ENCODE data around the gene NCMAP.
A peak's percentile ranks its signal among the peaks of the same experiment; 100 is the strongest.

The NCMAP gene

GRCh38 chr1:24558902-24559791 lies 3.3 kb downstream of the NCMAP start:
- no peak for TF ChIP-seq CTCF (IDR thresholded peaks at IDR 0.05; ENCODE audit: low read depth, low read length)
- H3K4me3 ChIP-seq (ENCODE audit: low read depth, low read length) = no peak overlapping the region
- H3K27me3 ChIP-seq (ENCODE audit: insufficient read depth, low read depth, severe bottlenecking) = no peaks in the 10 kb centered on the region
- peaks cover 4% of the 10 kb centered on the region for H3K9me3 ChIP-seq (ENCODE audit: severe bottlenecking)
- H3K36me3 ChIP-seq = no peaks in the 10 kb centered on the region
- peak; percentile 44 for DNase-seq
- no peak overlapping the region for H3K27ac ChIP-seq

GRCh38 chr1:24560361-24560760 lies 4.5 kb downstream of the NCMAP start:
- DNase-seq = no peak
- Histone ChIP-seq H3K4me3 (ENCODE audit: low read depth, low read length) (no peak overlapping the region), H3K9me3 (ENCODE audit: severe bottlenecking) (no peaks in the 10 kb centered on the region), H3K36me3 (no peaks in the 10 kb centered on the region), H3K27me3 (ENCODE audit: insufficient read depth, low read depth, severe bottlenecking) (no peaks in the 10 kb centered on the region), H3K27ac (no peak overlapping the region)
- no peak for TF ChIP-seq CTCF (IDR thresholded peaks at IDR 0.05; ENCODE audit: low read depth, low read length)

- no peaks in the 10 kb centered on the region for H3K36me3 ChIP-seq
- no peaks in the 10 kb centered on the region for H3K27me3 ChIP-seq (ENCODE audit: insufficient read depth, low read depth, severe bottlenecking)
- no peaks in the 10 kb centered on the region for H3K9me3 ChIP-seq (ENCODE audit: severe bottlenecking)
- H3K4me3 ChIP-seq (ENCODE audit: low read depth, low read length) = peak overlapping the region; percentile 2; the same call in 1 of the 2 replicates
- DNase-seq = peak; percentile 92
- H3K27ac ChIP-seq = peak overlapping the region; percentile 84
- TF ChIP-seq CTCF (IDR thresholded peaks at IDR 0.05; ENCODE audit: low read depth, low read length) = no peak
Observed at GRCh38 chr1:24562625-24563024, 6.7 kb downstream of the NCMAP start.

- no peaks in the 10 kb centered on the region for H3K27me3 ChIP-seq (ENCODE audit: insufficient read depth, low read depth, severe bottlenecking)
- H3K36me3 ChIP-seq = no peaks in the 10 kb centered on the region
- no peak for TF ChIP-seq CTCF (IDR thresholded peaks at IDR 0.05; ENCODE audit: low read depth, low read length)
- DNase-seq = no peak
- H3K27ac ChIP-seq = no peak overlapping the region
- no peak overlapping the region for H3K4me3 ChIP-seq (ENCODE audit: low read depth, low read length)
- H3K9me3 ChIP-seq (ENCODE audit: severe bottlenecking) = no peaks in the 10 kb centered on the region
Observed at GRCh38 chr1:24564695-24565094, 8.8 kb downstream of the NCMAP start.

GRCh38 chr1:24566236-24566867 lies 10.5 kb downstream of the NCMAP start:
- Histone ChIP-seq H3K9me3 (ENCODE audit: severe bottlenecking) (no peaks in the 10 kb centered on the region), H3K4me3 (ENCODE audit: low read depth, low read length) (no peak overlapping the region), H3K36me3 (no peaks in the 10 kb centered on the region), H3K27me3 (ENCODE audit: insufficient read depth, low read depth, severe bottlenecking) (no peaks in the 10 kb centered on the region), H3K27ac (no peak overlapping the region)
- no peak for DNase-seq
- no peak for TF ChIP-seq CTCF (IDR thresholded peaks at IDR 0.05; ENCODE audit: low read depth, low read length)

Data from WERI-Rb-1 (cell line).